Effector CD4-positive, alpha-beta T cell (primary cell): ENCODE results near the gene GNPTAB.

Experiments
- DNase-seq: peaks from one replicate; pipeline ENCODE4 v3.0.0-alpha.2; 2020

Gene GNPTAB

DNA sequence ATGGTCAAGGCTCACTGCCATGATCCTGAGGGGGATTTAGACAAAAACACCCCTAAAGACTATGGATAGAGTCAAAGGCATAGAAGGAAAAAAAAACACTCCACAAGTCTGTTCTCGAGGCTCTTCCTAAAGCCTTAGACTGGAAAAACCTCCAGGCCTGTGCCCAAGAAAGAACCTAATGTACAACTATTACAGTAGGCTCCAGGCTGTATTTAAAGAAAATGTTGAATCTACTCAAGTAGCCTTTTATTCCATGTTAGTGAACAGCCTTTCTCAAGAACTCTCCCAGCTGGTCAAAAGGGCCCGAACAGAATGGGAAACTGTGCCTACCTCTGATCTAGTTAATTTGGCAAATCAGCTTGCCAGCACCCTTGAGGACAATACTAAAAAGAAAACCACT lies 28.3 kb downstream of the GNPTAB start:
- no peak for DNase-seq

- DNase-seq = no peak
These were observed 31.0 kb downstream of the GNPTAB start for GRCh38 chr12:101799774-101800173.

DNA sequence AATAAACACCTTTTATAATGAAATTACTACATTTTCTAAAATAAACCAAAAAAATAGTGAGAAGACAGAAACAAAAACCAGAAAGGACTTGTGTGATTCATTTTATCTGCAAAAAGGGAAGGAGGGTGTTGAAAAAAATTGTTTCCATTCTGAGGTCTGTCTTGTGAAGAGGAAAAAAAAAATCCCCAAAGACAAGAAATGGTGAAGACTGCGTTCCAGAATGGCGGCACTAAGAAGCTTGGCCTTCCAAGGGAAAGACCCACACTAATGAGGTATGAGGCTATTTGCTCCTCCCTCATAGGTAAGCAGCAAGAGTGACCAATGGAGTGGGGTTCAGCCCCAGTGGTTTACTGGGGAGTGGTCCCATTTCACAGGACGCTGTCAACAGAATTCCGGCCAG lies 35.0 kb downstream of the GNPTAB start:
- no peak for DNase-seq

DNA sequence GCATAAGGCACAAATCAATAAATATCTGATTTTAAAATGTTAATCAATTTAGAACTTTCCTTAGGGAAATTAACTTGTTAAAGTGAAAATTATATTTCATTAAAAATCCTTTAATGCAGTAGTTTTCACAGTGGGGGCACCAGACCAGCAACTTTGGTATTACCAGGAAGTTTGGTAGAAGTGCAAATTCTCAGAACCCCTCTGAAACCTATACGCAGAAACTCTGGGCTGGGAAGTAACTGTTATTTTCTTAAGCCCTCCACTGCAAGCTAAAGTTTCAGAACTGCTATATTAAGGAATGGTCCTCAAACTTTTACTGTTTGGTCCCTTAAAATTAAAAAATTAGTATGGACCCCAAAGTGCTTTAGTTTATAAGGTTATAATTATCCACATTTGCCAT lies 35.7 kb downstream of the GNPTAB start:
- DNase-seq = no peak

DNA sequence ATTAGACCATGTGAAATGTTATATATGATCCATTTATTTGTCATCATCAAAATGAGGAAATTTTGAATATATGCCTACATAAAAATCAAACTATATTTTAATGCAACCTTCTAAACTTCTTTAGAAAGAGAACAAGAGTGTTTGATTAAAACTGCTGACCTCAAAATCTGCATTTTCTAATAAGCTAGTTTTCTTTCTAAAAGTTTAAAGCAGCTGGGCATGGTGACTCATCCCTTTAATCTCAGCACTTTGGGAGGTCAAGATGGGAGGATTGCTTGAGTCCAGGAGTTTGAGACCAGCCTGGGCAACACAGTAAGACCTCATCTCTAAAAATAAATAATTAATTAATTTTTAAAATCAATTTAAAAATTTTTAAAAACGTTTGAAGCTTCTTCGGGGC lies 36.2 kb downstream of the GNPTAB start:
- no peak for DNase-seq

- no peak for DNase-seq
These were observed 37.4 kb downstream of the GNPTAB start for GRCh38 chr12:101793401-101793800.

DNA sequence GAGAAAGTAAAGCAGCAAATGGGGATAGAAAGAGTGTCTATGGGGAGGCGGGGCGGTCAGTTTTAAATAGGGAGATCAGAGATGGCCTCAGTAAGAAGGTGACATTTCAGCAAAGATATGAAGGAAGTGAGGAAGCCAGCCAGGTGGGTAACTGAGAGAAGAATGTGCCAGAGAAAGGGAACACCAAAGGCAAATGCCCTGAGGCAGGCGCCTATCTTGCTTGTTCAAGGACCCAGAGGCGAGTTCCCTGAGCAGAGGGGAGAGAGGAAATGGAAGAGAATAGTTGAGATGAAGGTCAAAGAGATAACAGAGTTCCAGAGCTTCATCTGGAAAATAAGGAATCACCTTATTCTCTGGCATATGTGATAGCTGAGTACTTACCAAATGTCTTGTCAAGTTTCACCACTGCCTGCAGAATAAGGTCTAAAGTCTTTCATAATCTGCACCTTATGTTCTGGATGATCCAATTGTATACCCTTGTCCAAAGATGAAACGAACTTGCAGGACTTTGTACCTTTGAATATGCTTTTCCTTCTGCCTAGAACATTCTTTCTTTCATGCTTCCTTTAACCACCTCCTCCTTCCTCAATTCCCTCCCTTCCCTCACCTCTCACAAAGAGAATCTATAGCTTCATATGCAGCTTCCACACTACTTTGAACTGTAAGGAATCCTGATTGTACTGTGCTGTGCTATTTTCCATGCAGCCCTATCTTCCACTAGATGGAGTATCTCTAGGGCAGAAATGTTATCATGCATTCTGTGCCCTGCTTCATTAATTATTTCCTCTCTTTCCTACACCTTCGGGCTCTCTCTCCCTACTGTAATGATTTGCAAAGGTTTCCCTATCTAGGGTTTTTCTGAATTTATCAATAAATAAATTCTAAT lies 38.5 kb downstream of the GNPTAB start:
- DNase-seq = no peak

DNA sequence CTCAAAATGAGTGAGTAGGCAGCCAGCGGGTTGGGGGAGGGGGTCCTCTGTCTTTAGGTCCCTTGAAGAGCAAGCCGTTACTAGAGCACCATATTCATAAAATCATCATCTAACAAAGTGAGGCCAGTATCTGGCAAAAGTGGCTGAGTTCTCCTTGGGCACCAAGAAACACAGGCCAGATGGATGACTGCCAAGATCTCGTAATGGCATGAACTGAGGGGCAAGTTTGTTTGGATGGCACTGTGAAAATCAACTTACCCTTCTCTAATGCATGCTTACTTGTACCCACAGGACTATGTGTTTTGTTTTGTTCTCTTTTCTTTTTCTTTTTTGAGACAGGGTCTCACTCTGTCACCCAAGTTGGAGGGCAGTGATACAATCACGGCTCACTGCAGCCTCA lies 41.6 kb downstream of the GNPTAB start:
- no peak for DNase-seq

- no peak for DNase-seq
These were observed 45.1 kb downstream of the GNPTAB start for GRCh38 chr12:101785671-101786070.

- DNase-seq = no peak
These were observed 46.4 kb downstream of the GNPTAB start for GRCh38 chr12:101784376-101784775.

DNA sequence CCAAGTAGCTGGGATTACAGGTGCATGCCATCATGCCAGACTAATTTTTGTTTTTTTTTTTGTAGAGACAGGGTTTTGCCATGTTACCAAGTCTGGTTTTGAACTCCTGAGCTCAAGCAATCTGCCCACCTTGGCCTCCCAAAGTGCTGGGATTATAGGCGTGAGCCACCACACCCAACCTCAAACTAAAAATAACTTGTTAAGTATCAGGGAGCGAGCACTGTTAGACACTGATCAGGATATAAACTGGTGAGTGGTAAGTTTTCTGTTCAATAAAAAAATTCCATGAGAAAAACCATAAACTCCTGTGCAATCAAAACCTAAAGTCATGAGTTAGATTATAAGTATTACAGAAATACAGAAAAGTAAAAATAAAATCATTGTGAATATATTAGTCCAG lies 46.9 kb downstream of the GNPTAB start:
- no peak for DNase-seq

DNA sequence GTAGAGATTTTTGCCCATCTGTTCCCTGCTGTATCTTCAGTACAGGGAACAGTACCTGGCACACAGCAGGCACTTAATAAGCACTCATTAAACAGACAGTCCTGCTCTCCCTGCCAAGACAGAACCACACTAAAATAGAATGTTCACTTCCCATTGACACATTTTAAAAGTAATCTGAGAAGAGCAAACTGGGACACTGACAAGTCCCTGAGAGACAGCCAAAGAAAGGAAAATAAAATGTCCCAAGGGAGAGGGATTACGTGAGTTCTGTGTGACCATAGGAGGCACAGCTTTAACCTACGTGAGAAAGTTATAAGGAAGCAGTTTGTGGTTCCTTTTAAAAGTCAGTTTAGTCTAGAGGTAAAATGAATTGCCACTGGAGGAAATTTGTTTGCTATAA lies 47.6 kb downstream of the GNPTAB start:
- DNase-seq = no peak

- DNase-seq = no peak
These were observed 48.5 kb downstream of the GNPTAB start for GRCh38 chr12:101782273-101782731.

- no peak for DNase-seq
These were observed 48.9 kb downstream of the GNPTAB start for GRCh38 chr12:101781834-101782233.

DNA sequence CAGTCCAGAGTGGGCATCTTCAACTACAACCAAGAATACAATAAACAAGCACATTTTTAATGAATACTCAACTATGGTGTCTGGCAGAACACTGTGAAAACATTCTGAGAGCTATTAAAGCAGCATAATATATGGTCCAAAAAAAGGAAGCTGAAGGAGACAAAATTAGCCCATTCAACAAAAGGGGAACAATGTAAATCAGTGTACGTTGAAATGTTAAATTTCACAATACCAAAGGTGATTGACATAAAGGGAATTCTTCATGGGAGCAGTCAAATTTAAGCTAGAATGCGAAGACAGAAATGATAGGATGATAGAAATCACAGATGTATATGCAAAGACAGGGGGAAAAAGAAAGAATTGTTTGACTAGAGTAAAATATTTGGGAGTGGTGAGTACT lies 50.2 kb downstream of the GNPTAB start:
- DNase-seq = no peak

GRCh38 chr12:101779626-101780025 lies 51.1 kb downstream of the GNPTAB start:
- no peak for DNase-seq

DNA sequence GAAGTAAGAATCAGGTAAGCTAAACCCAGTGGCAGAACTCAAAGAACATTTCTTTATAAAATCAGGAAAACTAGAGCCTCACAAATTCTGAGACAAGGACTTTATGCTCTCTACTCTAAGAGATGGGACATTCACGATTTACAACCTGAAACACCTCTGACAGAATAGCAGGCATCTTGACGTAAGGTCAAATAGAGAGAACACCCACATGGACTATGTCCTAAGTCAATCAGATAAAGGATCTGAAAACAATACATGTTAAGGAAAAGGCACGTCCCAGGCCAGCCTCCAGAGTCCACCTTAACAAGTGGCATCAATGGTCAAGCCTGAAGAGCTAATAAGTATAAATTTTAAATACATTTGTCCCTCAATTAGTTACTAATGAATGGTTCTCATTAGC lies 51.6 kb downstream of the GNPTAB start:
- no peak for DNase-seq

GRCh38 chr12:101777978-101778377 lies 52.8 kb downstream of the GNPTAB start:
- no peak for DNase-seq

DNA sequence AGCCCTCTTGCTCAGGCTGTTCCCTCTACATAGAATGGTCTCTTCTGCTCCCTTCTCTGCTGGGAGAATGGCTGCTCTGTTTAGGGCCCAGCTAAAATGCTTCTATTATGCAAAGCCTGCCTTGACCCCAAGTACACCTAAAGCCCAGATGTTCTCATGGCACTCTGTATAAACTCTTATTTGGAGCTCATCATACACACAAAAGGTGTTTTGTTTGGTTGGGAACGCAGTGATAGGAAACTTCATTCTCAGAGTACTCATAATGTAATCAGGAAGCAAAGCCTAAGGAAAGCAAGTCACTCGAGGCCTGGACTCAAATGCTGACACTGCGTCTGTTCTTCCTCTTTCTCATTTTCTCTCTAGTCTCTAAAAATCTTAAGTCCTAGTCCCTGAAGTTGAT lies 53.3 kb downstream of the GNPTAB start:
- DNase-seq = no peak

DNA sequence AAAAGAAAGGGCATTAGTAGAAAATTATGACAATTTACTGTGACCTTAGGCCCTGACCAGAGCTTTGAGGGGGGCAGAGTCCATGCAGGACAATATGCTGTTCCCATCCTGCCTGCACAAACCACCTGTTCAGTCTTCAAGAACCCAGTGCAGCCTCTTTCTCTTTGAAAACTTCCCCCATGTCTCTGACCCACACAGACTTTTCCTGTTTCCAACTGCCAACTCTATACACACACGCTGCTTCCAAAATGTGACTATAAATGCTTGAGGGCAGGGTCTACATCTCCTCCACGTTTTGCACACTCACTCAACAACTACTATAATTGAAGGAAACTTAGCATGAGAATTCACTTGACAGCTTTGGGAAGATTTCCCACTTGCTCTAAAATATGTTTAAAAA lies 54.9 kb downstream of the GNPTAB start:
- DNase-seq = no peak

DNA sequence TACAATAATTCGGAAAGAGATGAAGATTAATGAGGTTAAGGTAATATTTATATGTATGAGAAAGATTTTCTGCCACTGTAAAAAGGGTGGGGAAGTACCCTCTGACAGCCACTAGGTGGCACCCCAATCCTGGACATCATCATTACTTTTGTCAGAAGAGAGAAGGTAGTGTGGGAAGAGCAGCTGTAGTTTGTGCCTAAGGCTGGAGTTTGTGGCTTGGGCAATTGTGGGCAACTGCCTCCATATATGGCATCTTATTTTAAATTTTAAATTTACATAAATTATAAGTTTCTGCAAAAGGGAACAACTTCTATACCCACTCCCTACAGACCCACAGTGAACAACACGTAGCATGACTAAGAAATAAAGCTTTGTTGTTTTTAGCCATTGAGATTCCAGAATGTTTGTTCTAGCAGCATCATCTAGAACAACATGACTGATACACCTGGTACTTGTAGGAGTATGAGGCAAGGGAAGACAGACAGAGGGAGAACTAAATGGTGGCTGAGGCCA lies 57.1 kb downstream of the GNPTAB start:
- DNase-seq = peak; percentile 51

DNA sequence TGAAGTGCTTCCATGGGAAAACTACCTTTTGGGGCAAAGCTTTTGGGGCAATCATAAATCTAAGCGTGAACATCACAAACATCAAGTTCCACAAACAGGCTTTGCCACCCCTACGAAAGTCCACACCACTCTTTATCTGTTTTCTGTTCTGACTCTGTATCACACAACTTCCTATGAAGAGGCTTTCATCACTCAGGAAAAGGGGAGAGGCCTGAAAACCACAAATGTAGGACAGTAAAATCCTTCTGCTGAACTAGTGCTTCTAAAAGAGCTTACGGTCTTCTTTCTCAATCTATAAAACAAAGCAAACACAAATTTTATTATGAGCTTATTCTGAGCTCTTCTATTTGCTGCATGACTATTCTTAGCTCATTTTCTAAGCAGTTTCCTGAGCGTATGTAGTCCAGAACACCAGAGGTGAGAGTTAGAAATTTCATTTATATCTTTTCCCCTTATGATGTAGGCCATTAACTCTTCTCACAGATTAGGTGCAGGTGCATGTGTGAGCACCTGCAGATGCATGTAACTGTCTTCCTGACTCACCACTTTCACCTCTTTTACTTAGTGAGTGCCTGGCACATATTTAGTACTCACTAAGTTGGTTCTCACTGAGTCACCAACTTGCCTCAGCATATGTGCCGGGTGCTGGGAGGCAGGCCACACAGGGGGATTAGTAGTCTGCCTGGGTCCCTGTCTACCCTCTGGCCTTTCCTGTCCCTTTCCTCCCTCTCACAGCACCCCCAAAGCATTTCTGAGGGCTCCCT lies 58.6 kb downstream of the GNPTAB start:
- DNase-seq = no peak

- no peak for DNase-seq
These were observed 60.9 kb downstream of the GNPTAB start for GRCh38 chr12:101769865-101770264.

DNA sequence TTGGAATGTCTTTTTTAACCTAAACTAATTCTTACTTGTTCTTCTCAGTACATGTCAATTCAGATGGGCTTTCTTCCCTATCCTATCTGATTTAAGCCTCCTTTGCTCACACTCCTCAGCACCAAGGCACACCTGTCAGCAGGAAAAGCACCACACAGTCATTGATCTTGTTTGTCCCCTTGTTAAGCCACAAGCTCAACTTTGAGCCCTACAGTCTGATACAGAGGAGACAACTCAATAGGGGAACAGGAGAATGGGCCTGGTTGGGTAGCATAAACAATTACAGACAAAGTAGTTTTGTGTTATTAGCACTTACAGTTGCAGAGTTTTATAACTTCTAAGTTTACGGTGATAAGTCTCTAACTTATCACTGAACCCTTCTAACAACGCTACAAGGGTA lies 62.0 kb downstream of the GNPTAB start:
- no peak for DNase-seq
